HEK293 (cell line): ENCODE measurements around the gene ITSN1.

ENCODE experiments used
- CTCF ChIA-PET: fragments of 350-600 bp; formaldehyde crosslinking; extraction: SDS; loops from one replicate; lab custom pipeline; 2021; ENCODE audit warnings: antibody characterized with exemption; lab: Yijun Ruan, JAX
- POLR2A ChIA-PET: fragments of 300-600 bp; formaldehyde crosslinking; extraction: SDS; loops from one replicate; lab custom pipeline; 2020; ENCODE audit warnings: antibody characterized with exemption, inconsistent platforms; lab: Yijun Ruan, JAX
- H3K27ac ChIP-seq: fragments of 200-500 bp; sonication (Bioruptor generic); 2 replicates; pipeline ENCODE4 v1.5.1; 2014; ENCODE audit warnings: low read depth, low read length, control low read depth, inconsistent platforms; ENCODE audit errors: extremely low read depth
- H3K36me3 ChIP-seq, 2 experiments: fragments of 200-500 bp in 1 of 2; sonication (Bioruptor generic) in 1 of 2; 1 replicate in 1 of 2; 2 replicates in 1 of 2; pipeline ENCODE4 v1.5.1; 2014 to 2017; ENCODE audit warnings: inconsistent platforms in 2 of 2, low read length in 2 of 2; ENCODE audit not compliant: control insufficient read depth in 2 of 2, insufficient read depth in 1 of 2
- H3K4me1 ChIP-seq: fragments of 200-500 bp; sonication (Bioruptor generic); 2 replicates; pipeline ENCODE4 v1.5.1; 2014; ENCODE audit warnings: mild to moderate bottlenecking, low read length, inconsistent platforms; ENCODE audit not compliant: control insufficient read depth, insufficient read depth
- H3K4me3 ChIP-seq: 2 replicates; pipeline ENCODE4 v1.5.1; 2011; ENCODE audit warnings: low read depth, mild to moderate bottlenecking, control low read depth, low read length, moderate library complexity
- H3K9me3 ChIP-seq: fragments of 200-500 bp; sonication (Bioruptor generic); 2 replicates; pipeline ENCODE4 v1.5.1; 2014; ENCODE audit warnings: low read depth, low read length, inconsistent platforms; ENCODE audit not compliant: control insufficient read depth, insufficient read depth
- CTCF ChIP-seq: fragments of 450-650 bp; formaldehyde crosslinking; IDR thresholded peaks from 2 replicates; pipeline ENCODE4 v1.5.1; 2016; ENCODE audit warnings: missing biosample characterization, missing genetic modification characterization
- INSM2 ChIP-seq: fragments of 450-650 bp; formaldehyde crosslinking; IDR thresholded peaks from 2 replicates; pipeline ENCODE4 v1.5.1; 2016; ENCODE audit warnings: missing biosample characterization, missing genetic modification characterization
- SETDB1 ChIP-seq: IDR thresholded peaks from one replicate; pipeline ENCODE4 v1.6.1; 2017; ENCODE audit warnings: mild to moderate bottlenecking, low read length, moderate library complexity, mixed read lengths; ENCODE audit not compliant: insufficient read length
- ZBTB20 ChIP-seq: fragments of 450-650 bp; formaldehyde crosslinking; IDR thresholded peaks from 2 replicates; pipeline ENCODE4 v1.5.1; 2016; ENCODE audit warnings: missing biosample characterization, missing genetic modification characterization
- ZBTB21 ChIP-seq: fragments of 450-650 bp; formaldehyde crosslinking; IDR thresholded peaks from 2 replicates; pipeline ENCODE4 v1.5.1; 2017; ENCODE audit warnings: missing biosample characterization, missing genetic modification characterization
- ZBTB48 ChIP-seq: fragments of 450-650 bp; formaldehyde crosslinking; IDR thresholded peaks from 2 replicates; pipeline ENCODE4 v1.5.1; 2016; ENCODE audit warnings: missing biosample characterization, missing genetic modification characterization
- ZEB2 ChIP-seq: fragments of 450-650 bp; formaldehyde crosslinking; IDR thresholded peaks from 2 replicates; pipeline ENCODE4 v1.5.1; 2016; ENCODE audit warnings: missing biosample characterization, missing genetic modification characterization
- ZFP37 ChIP-seq: fragments of 450-650 bp; formaldehyde crosslinking; IDR thresholded peaks from 2 replicates; pipeline ENCODE4 v1.5.1; 2016; ENCODE audit warnings: missing biosample characterization, missing genetic modification characterization
- ZNF169 ChIP-seq: fragments of 450-650 bp; formaldehyde crosslinking; IDR thresholded peaks from 2 replicates; pipeline ENCODE4 v1.5.1; 2016; ENCODE audit warnings: missing biosample characterization, missing genetic modification characterization
- ZNF211 ChIP-seq: fragments of 450-650 bp; formaldehyde crosslinking; IDR thresholded peaks from 2 replicates; pipeline ENCODE4 v1.5.1; 2016; ENCODE audit warnings: low read depth, missing biosample characterization, missing genetic modification characterization
- ZNF214 ChIP-seq: fragments of 450-650 bp; formaldehyde crosslinking; IDR thresholded peaks from 2 replicates; pipeline ENCODE4 v1.5.1; 2017; ENCODE audit warnings: missing biosample characterization, mild to moderate bottlenecking, missing genetic modification characterization, borderline replicate concordance
- ZNF223 ChIP-seq: fragments of 450-650 bp; formaldehyde crosslinking; IDR thresholded peaks from 2 replicates; pipeline ENCODE4 v1.5.1; 2016; ENCODE audit warnings: missing biosample characterization, missing genetic modification characterization
- ZNF24 ChIP-seq: fragments of 450-650 bp; formaldehyde crosslinking; IDR thresholded peaks from 2 replicates; pipeline ENCODE4 v1.5.1; 2016; ENCODE audit warnings: missing biosample characterization, missing genetic modification characterization
- ZNF280C ChIP-seq: fragments of 450-650 bp; formaldehyde crosslinking; IDR thresholded peaks from 2 replicates; pipeline ENCODE4 v1.5.1; 2016; ENCODE audit warnings: missing biosample characterization, missing genetic modification characterization
- ZNF362 ChIP-seq: fragments of 450-650 bp; formaldehyde crosslinking; IDR thresholded peaks from 2 replicates; pipeline ENCODE4 v1.5.1; 2016; ENCODE audit warnings: missing biosample characterization, missing genetic modification characterization
- ZNF398 ChIP-seq: fragments of 450-650 bp; formaldehyde crosslinking; IDR thresholded peaks from 2 replicates; pipeline ENCODE4 v1.5.1; 2017; ENCODE audit warnings: missing biosample characterization, missing genetic modification characterization
- ZNF488 ChIP-seq: fragments of 450-650 bp; formaldehyde crosslinking; IDR thresholded peaks from 2 replicates; pipeline ENCODE4 v1.5.1; 2016; ENCODE audit warnings: missing biosample characterization, missing genetic modification characterization
- ZNF521 ChIP-seq: fragments of 450-650 bp; formaldehyde crosslinking; IDR thresholded peaks from 2 replicates; pipeline ENCODE4 v1.5.1; 2017; ENCODE audit warnings: missing biosample characterization, mild to moderate bottlenecking, missing genetic modification characterization
- ZNF621 ChIP-seq: fragments of 450-650 bp; formaldehyde crosslinking; IDR thresholded peaks from 2 replicates; pipeline ENCODE4 v1.5.1; 2017; ENCODE audit warnings: missing biosample characterization, missing genetic modification characterization
- ZNF670 ChIP-seq: fragments of 450-650 bp; formaldehyde crosslinking; IDR thresholded peaks from 2 replicates; pipeline ENCODE4 v1.5.1; 2016; ENCODE audit warnings: missing biosample characterization, missing genetic modification characterization, low read depth
- ZNF777 ChIP-seq: fragments of 450-650 bp; formaldehyde crosslinking; IDR thresholded peaks from 2 replicates; pipeline ENCODE4 v1.5.1; 2017; ENCODE audit warnings: missing biosample characterization, missing genetic modification characterization, borderline replicate concordance

Gene ITSN1

GRCh38 chr21:33658919-33659567, 16.7 kb downstream of the ITSN1 start:
- H3K4me3 ChIP-seq = no peak overlapping the region
- ChIA-PET POLR2A (interaction anchor here (0.6 to 0.7 kb wide), 3 partner anchors 24 to 147 kb away, joined by 4 to 6 read pairs (median 4); no protein-coding TSS in a partner anchor), CTCF (interaction anchor here (0.6 to 1.0 kb wide), 4 partner anchors 10 to 157 kb away, joined by 3 to 6 read pairs (median 3); no protein-coding TSS in a partner anchor)
- H3K4me1 ChIP-seq = peaks cover 11% of the 10 kb centered on the region
- TF ChIP-seq ZNF214 (tag by site-specific recombination) (no peak), ZBTB21 (tag by site-specific recombination) (no peak), ZBTB20 (no peak), ZNF488 (no peak), ZNF223 (tag by site-specific recombination) (no peak), ZNF521 (tag by site-specific recombination) (no peak)
- no peaks in the 10 kb centered on the region for H3K36me3 ChIP-seq
- H3K9me3 ChIP-seq = no peaks in the 10 kb centered on the region
- H3K27ac ChIP-seq = no peak overlapping the region

- POLR2A ChIA-PET = interaction anchor here (0.6 to 0.7 kb wide), 3 partner anchors 23 to 147 kb away, joined by 4 to 6 read pairs (median 4); no protein-coding TSS in a partner anchor
- Histone ChIP-seq H3K4me1 (peaks cover 10% of the 10 kb centered on the region), H3K9me3 (no peaks in the 10 kb centered on the region), H3K36me3 (no peaks in the 10 kb centered on the region), H3K27ac (no peak overlapping the region), H3K4me3 (no peak overlapping the region)
- TF ChIP-seq ZBTB48 (tag by site-specific recombination) = no peak
- TF ChIP-seq ZNF362 = 0 out of 2 replicates have a peak, but pooled peaks have one; percentile 13
- TF ChIP-seq CTCF (tag by site-specific recombination) = no peak
- TF ChIP-seq ZNF670 (tag by site-specific recombination) = no peak
- TF ChIP-seq ZNF621 (tag by site-specific recombination) = no peak
- TF ChIP-seq ZNF169 (tag by site-specific recombination) = no peak
- CTCF ChIA-PET = interaction anchor here (0.6 kb wide), 1 partner anchor 12 kb away, joined by 3 read pairs; no protein-coding TSS in a partner anchor
Observed at GRCh38 chr21:33659568-33659949, 17.3 kb downstream of the ITSN1 start.

- H3K4me3 ChIP-seq = no peak overlapping the region
- CTCF ChIA-PET = interaction anchor here (0.7 kb wide), 1 partner anchor 15 kb away, joined by 4 read pairs; no protein-coding TSS in a partner anchor
- H3K9me3 ChIP-seq = no peaks in the 10 kb centered on the region
- no peaks in the 10 kb centered on the region for H3K36me3 ChIP-seq
- H3K4me1 ChIP-seq = peaks cover 2% of the 10 kb centered on the region; the same call in 1 of the 2 replicates
- POLR2A ChIA-PET = no interaction called here
- no peak overlapping the region for H3K27ac ChIP-seq
- TF ChIP-seq ZNF398 (tag by site-specific recombination) (no peak), ZNF777 (no peak), ZNF24 (tag by site-specific recombination) (no peak), ZFP37 (no peak), ZNF211 (tag by site-specific recombination) (no peak), ZEB2 (no peak), ZNF280C (tag by site-specific recombination) (no peak), SETDB1 (no peak), INSM2 (no peak)
Observed at GRCh38 chr21:33660406-33660805, 18.1 kb downstream of the ITSN1 start.
